ENCODE data around the gene RGS2.

RGS2 gene

GRCh38 chr1:192808518-192809306 is at the start of gene RGS2:
Gene RGS2 (plus strand): TSS chr1:192809039. CDS start chr1:192809072, 33 bp downstream.
- DNase-seq (ENCODE audit: low read depth in 3 of 3) = peak; percentile 69 to 76 (median 76)

- DNase-seq (ENCODE audit: low read depth in 3 of 3) = no peak
Measured at GRCh38 chr1:192759104-192759503, 49.7 kb upstream of the RGS2 start.

GRCh38 chr1:192762265-192762664 is 46.6 kb upstream of the RGS2 start:
- no peak for DNase-seq (ENCODE audit: low read depth in 3 of 3)

- DNase-seq (ENCODE audit: low read depth in 3 of 3) = no peak
Measured at GRCh38 chr1:192763243-192763642, 45.6 kb upstream of the RGS2 start.

GRCh38 chr1:192763756-192764155 is 45.1 kb upstream of the RGS2 start:
- DNase-seq (ENCODE audit: low read depth in 3 of 3) = no peak

GRCh38 chr1:192764675-192765074 is 44.2 kb upstream of the RGS2 start:
- DNase-seq (ENCODE audit: low read depth in 3 of 3) = no peak

- no peak for DNase-seq (ENCODE audit: low read depth in 3 of 3)
Measured at GRCh38 chr1:192766009-192766625, 42.7 kb upstream of the RGS2 start.

GRCh38 chr1:192766876-192767275 is 42.0 kb upstream of the RGS2 start:
- no peak for DNase-seq (ENCODE audit: low read depth in 3 of 3)

- DNase-seq (ENCODE audit: low read depth in 3 of 3) = no peak
Measured at GRCh38 chr1:192767798-192768197, 41.0 kb upstream of the RGS2 start.

- no peak for DNase-seq (ENCODE audit: low read depth in 3 of 3)
Measured at GRCh38 chr1:192768463-192768862, 40.4 kb upstream of the RGS2 start.

- no peak for DNase-seq (ENCODE audit: low read depth in 3 of 3)
Measured at GRCh38 chr1:192771341-192771740, 37.5 kb upstream of the RGS2 start.

GRCh38 chr1:192775631-192776030 is 33.2 kb upstream of the RGS2 start:
- DNase-seq (ENCODE audit: low read depth in 3 of 3) = no peak

GRCh38 chr1:192776206-192776605 is 32.6 kb upstream of the RGS2 start:
- no peak for DNase-seq (ENCODE audit: low read depth in 3 of 3)

GRCh38 chr1:192776998-192777397 is 31.8 kb upstream of the RGS2 start:
- no peak for DNase-seq (ENCODE audit: low read depth in 3 of 3)

GRCh38 chr1:192783791-192784190 is 25.0 kb upstream of the RGS2 start:
- DNase-seq (ENCODE audit: low read depth in 3 of 3) = no peak

- DNase-seq (ENCODE audit: low read depth in 3 of 3) = no peak
Measured at GRCh38 chr1:192784397-192784796, 24.4 kb upstream of the RGS2 start.

- no peak for DNase-seq (ENCODE audit: low read depth in 3 of 3)
Measured at GRCh38 chr1:192786576-192786975, 22.3 kb upstream of the RGS2 start.

- DNase-seq (ENCODE audit: low read depth in 3 of 3) = no peak
Measured at GRCh38 chr1:192787914-192788585, 20.8 kb upstream of the RGS2 start.

- DNase-seq (ENCODE audit: low read depth in 3 of 3) = no peak
Measured at GRCh38 chr1:192789871-192790270, 19.0 kb upstream of the RGS2 start.

GRCh38 chr1:192792628-192793027 is 16.2 kb upstream of the RGS2 start:
- DNase-seq (ENCODE audit: low read depth in 3 of 3) = no peak

GRCh38 chr1:192793983-192794767 is 14.7 kb upstream of the RGS2 start:
- DNase-seq (ENCODE audit: low read depth in 3 of 3) = no peak

- no peak for DNase-seq (ENCODE audit: low read depth in 3 of 3)
Measured at GRCh38 chr1:192794768-192795035, 14.1 kb upstream of the RGS2 start.

All from stimulated activated CD4-positive, alpha-beta T cell treated with anti-CD3 and anti-CD28 coated beads, TNF-alpha, amount 100 ng/mL, for 48 hours (primary cell).